T-helper 1 cell treated with Interleukin-12 subunit alpha and Interleukin-12 subunit beta and Interleukin-4 antibody, amounts not matched to agents 30 μg/mL and 1 μg/mL, for 36 hours (primary cell): ENCODE measurements around the gene TMEM244.
"Not testable (repeated sequence)": the region's sequence is repeated elsewhere in the genome, so short reads cannot be mapped to it uniquely, and the experiment has no call there.

Experiments used
- H3K27ac Mint-ChIP-seq: one replicate; pipeline ENCODE4 v1.8.0; 2021; ENCODE audit warnings: mild to moderate bottlenecking, mixed read lengths
- H3K27me3 Mint-ChIP-seq: one replicate; pipeline ENCODE4 v1.8.0; 2021; ENCODE audit warnings: low read depth, mixed read lengths
- H3K36me3 Mint-ChIP-seq: one replicate; pipeline ENCODE4 v1.8.0; 2021; ENCODE audit warnings: low read depth, mixed read lengths
- H3K4me1 Mint-ChIP-seq: one replicate; pipeline ENCODE4 v1.8.0; 2021; ENCODE audit warnings: low read depth, mixed read lengths
- H3K4me3 Mint-ChIP-seq: one replicate; pipeline ENCODE4 v1.8.0; 2021; ENCODE audit warnings: mild to moderate bottlenecking, moderate library complexity, mixed read lengths
- H3K9me3 Mint-ChIP-seq: one replicate; pipeline ENCODE4 v1.8.0; 2021; ENCODE audit warnings: mixed read lengths

Gene TMEM244

DNA sequence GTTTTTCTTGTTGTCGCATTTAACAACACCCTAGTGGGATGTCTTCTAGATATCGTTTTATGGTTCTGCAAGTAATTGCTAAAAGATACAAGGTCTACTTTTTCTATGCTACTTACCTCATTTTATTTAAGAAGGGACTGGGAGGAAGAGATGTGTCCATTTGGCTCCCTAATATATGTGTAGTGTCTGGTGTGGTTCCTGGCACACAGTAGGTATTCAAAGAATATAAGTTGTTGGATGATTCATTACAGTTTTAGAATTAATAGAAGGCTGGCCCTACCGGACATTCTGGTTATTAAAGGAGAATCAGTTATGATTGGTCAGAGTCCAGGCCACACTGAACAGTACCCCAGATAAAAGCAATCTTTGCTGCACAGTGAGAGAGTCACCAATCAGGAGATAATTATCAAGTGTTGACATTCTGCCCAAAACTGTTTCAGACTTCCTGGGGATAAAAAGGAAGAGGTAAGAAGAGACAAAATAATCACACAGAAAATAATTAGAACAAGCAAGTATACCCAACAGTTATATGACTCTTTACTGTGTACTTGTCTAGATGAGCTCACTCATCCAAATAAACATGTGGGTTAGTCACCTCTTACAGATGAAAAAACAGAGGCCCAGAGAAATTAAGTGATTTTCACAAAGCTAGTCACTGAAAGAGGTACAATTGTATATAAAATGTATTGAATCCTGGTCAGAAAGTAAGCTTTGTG, 7.0 kb downstream of the TMEM244 start:
- Mint-ChIP-seq H3K4me1 (no peaks in the 10 kb centered on the region), H3K36me3 (no peaks in the 10 kb centered on the region), H3K4me3 (no peak overlapping the region), H3K27me3 (peaks cover 8% of the 10 kb centered on the region), H3K9me3 (no peaks in the 10 kb centered on the region), H3K27ac (no peak overlapping the region)

DNA sequence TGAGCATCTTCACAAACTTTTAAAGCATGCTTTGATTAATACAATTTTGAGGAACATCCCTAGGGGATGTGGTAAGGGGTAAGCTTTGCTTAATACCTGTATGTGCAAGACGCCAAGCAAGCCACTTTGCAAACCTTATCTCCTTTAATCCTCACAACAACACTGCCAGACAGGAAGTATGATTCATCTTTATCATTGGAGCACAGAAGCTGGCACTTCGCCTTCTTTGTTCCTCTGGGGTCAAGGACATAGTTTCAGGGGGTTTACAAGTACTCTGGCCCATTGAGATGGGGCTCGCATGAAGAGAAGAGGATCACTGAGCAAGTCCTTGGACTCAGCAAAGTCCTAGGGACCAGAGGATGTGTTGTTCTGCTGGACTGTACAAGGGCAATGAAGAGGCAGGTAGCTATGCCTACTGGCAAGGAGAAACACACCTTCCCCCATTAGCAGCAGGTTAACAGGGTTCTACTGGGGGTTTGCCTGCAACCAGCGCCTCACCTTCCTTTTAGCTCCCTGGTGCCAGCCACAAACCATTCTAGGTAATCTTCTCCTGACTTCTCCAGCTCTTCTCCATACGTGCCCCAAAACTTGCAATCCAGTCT, 8.8 kb downstream of the TMEM244 start:
- Mint-ChIP-seq H3K27me3 (peaks cover 18% of the 10 kb centered on the region), H3K4me1 (no peaks in the 10 kb centered on the region), H3K4me3 (no peak overlapping the region), H3K36me3 (no peaks in the 10 kb centered on the region), H3K27ac (no peak overlapping the region), H3K9me3 (no peaks in the 10 kb centered on the region)

- no peaks in the 10 kb centered on the region for H3K9me3 Mint-ChIP-seq
- peaks cover 26% of the 10 kb centered on the region for H3K27me3 Mint-ChIP-seq
Observed at GRCh38 chr6:129849456-129849855, 11.7 kb downstream of the TMEM244 start.

DNA sequence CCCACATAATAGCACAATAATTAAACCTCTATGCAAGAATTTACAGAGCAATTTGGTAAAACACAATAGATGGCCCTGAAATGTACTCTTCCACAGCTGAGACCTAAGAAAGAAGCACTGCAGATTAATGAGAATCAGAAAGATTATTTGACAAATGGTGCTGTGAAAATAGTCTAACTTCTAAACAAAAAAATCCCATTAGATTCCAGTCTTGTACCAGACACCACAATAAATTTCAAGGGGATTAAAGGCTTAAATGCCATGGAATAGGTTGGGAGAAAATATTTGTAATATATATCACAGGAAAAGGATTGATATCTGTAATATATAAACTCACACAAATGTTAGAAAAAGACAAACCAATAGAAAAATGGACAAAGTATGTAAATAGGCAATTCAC, 14.4 kb downstream of the TMEM244 start:
- Mint-ChIP-seq H3K4me1 (no peaks in the 10 kb centered on the region), H3K27me3 (peaks cover 22% of the 10 kb centered on the region), H3K36me3 (no peaks in the 10 kb centered on the region), H3K9me3 (no peaks in the 10 kb centered on the region), H3K4me3 (no peak overlapping the region), H3K27ac (no peak overlapping the region)

More at GRCh38 chr6:129849456-129849855, 11.7 kb downstream of the TMEM244 start:
- H3K4me1 Mint-ChIP-seq, result no peaks in the 10 kb centered on the region
- no peaks in the 10 kb centered on the region for H3K36me3 Mint-ChIP-seq
- no peak overlapping the region for H3K27ac Mint-ChIP-seq
- no peak overlapping the region for H3K4me3 Mint-ChIP-seq

GRCh38 chr6:129845696-129846095, 15.4 kb downstream of the TMEM244 start:
- Mint-ChIP-seq H3K9me3 (no peaks in the 10 kb centered on the region), H3K27me3 (peaks cover 25% of the 10 kb centered on the region), H3K4me1 (no peaks in the 10 kb centered on the region), H3K27ac (no peak overlapping the region), H3K4me3 (no peak overlapping the region), H3K36me3 (no peaks in the 10 kb centered on the region)

GRCh38 chr6:129844118-129844891, 16.8 kb downstream of the TMEM244 start:
- H3K4me3 Mint-ChIP-seq, result no peak overlapping the region
- H3K27ac Mint-ChIP-seq, result no peak overlapping the region
- H3K9me3 Mint-ChIP-seq, result no peaks in the 10 kb centered on the region
- H3K36me3 Mint-ChIP-seq, result no peaks in the 10 kb centered on the region
- H3K27me3 Mint-ChIP-seq, result peaks cover 25% of the 10 kb centered on the region
- no peaks in the 10 kb centered on the region for H3K4me1 Mint-ChIP-seq

DNA sequence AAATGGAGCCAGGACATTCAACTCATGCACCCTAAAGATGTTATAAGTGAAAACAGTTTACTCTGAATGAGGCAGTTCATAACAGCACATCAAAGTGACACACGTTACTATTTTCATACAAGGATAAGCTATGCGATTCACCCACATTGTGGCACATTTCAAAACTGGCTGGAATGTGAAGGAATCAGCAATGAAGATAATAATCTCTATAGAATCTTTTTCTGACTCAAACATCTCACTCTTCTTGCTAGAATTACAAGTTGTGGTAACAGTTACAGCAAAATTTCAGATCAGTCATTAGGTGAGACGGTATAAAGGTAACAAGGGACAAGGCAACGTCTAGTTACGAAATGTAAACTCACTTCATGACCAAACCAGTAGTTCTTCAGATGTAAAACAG, 17.5 kb downstream of the TMEM244 start:
- H3K27ac Mint-ChIP-seq, result no peak overlapping the region
- no peaks in the 10 kb centered on the region for H3K36me3 Mint-ChIP-seq
- peaks cover 25% of the 10 kb centered on the region for H3K27me3 Mint-ChIP-seq
- H3K4me1 Mint-ChIP-seq, result no peaks in the 10 kb centered on the region
- H3K4me3 Mint-ChIP-seq, result no peak overlapping the region
- no peaks in the 10 kb centered on the region for H3K9me3 Mint-ChIP-seq

- no peaks in the 10 kb centered on the region for H3K9me3 Mint-ChIP-seq
- H3K4me3 Mint-ChIP-seq, result no peak overlapping the region
- no peaks in the 10 kb centered on the region for H3K36me3 Mint-ChIP-seq
- no peak overlapping the region for H3K27ac Mint-ChIP-seq
- H3K27me3 Mint-ChIP-seq, result peaks cover 26% of the 10 kb centered on the region
- H3K4me1 Mint-ChIP-seq, result no peaks in the 10 kb centered on the region
Observed at GRCh38 chr6:129842881-129843409, 18.2 kb downstream of the TMEM244 start.

DNA sequence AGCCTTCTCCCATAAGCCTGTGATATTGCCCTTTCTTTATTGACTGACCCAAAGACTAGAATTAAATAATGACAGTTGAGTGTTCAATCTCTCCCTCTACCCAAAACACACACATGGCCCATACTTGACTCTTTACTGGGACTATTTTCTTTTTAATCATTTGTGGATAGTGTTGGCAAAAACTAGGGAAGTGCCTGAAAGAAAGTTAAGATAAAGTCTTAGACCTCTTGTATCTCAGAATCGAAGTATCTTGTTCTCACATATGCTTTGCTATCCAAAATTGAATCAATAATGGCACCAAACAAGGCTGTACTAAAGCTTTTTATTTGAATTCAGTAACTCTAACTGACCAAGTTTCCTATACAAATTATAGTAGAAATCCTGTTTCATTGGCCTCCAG, 19.0 kb downstream of the TMEM244 start:
- H3K4me3 Mint-ChIP-seq, result no peak overlapping the region
- no peaks in the 10 kb centered on the region for H3K36me3 Mint-ChIP-seq
- no peaks in the 10 kb centered on the region for H3K9me3 Mint-ChIP-seq
- peaks cover 19% of the 10 kb centered on the region for H3K27me3 Mint-ChIP-seq
- no peaks in the 10 kb centered on the region for H3K4me1 Mint-ChIP-seq
- H3K27ac Mint-ChIP-seq, result no peak overlapping the region

GRCh38 chr6:129839562-129839961, 21.6 kb downstream of the TMEM244 start:
- H3K4me1 Mint-ChIP-seq, H3K9me3 Mint-ChIP-seq, H3K36me3 Mint-ChIP-seq, H3K27ac Mint-ChIP-seq, H3K4me3 Mint-ChIP-seq: not testable (repeated sequence)
- H3K27me3 Mint-ChIP-seq, result peaks cover 13% of the 10 kb centered on the region

GRCh38 chr6:129835691-129836090, 25.4 kb downstream of the TMEM244 start:
- Mint-ChIP-seq H3K27me3 (peaks cover 6% of the 10 kb centered on the region), H3K27ac (no peak overlapping the region), H3K9me3 (no peaks in the 10 kb centered on the region), H3K4me1 (no peaks in the 10 kb centered on the region), H3K4me3 (no peak overlapping the region), H3K36me3 (no peaks in the 10 kb centered on the region)

GRCh38 chr6:129832299-129832698, 28.8 kb downstream of the TMEM244 start:
- H3K36me3 Mint-ChIP-seq, result no peaks in the 10 kb centered on the region
- no peaks in the 10 kb centered on the region for H3K4me1 Mint-ChIP-seq
- H3K27me3 Mint-ChIP-seq, result peaks cover 12% of the 10 kb centered on the region
- no peak overlapping the region for H3K27ac Mint-ChIP-seq
- H3K4me3 Mint-ChIP-seq, result no peak overlapping the region
- H3K9me3 Mint-ChIP-seq, result no peaks in the 10 kb centered on the region

- H3K27me3 Mint-ChIP-seq, result peaks cover 17% of the 10 kb centered on the region
- H3K27ac Mint-ChIP-seq, result no peak overlapping the region
Observed at GRCh38 chr6:129828229-129828628, 32.9 kb downstream of the TMEM244 start.

GRCh38 chr6:129818251-129818650, 42.9 kb downstream of the TMEM244 start:
- Mint-ChIP-seq H3K4me3 (no peak overlapping the region), H3K9me3 (no peaks in the 10 kb centered on the region), H3K36me3 (no peaks in the 10 kb centered on the region)

More at GRCh38 chr6:129828229-129828628, 32.9 kb downstream of the TMEM244 start:
- no peak overlapping the region for H3K4me3 Mint-ChIP-seq
- H3K4me1 Mint-ChIP-seq, result no peaks in the 10 kb centered on the region
- no peaks in the 10 kb centered on the region for H3K9me3 Mint-ChIP-seq
- no peaks in the 10 kb centered on the region for H3K36me3 Mint-ChIP-seq

DNA sequence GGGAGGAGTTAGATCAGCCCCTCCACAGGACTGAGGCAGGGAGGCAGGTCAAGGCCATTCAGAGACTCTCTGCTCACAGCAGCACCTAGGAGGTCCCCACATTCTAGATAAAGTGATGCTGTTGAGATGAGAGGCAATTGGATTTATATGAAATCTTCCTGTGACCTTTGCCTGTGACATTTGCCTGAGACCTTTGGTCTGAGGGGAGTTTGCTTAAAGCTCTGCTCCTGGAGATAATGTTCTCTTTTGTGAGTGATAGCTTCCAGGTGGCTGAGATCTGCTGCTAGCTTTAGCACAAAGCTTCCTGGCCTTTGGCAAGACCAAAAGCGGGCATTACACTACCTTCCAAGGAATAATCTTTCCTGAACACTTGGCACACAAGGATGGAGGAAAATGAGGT, 43.3 kb downstream of the TMEM244 start:
- Mint-ChIP-seq H3K27ac (no peak overlapping the region), H3K9me3 (no peaks in the 10 kb centered on the region), H3K27me3 (peaks cover 11% of the 10 kb centered on the region), H3K4me3 (no peak overlapping the region), H3K4me1 (peaks cover 9% of the 10 kb centered on the region), H3K36me3 (no peaks in the 10 kb centered on the region)

More at GRCh38 chr6:129818251-129818650, 42.9 kb downstream of the TMEM244 start:
- no peak overlapping the region for H3K27ac Mint-ChIP-seq
- H3K27me3 Mint-ChIP-seq, result peaks cover 11% of the 10 kb centered on the region
- peaks cover 9% of the 10 kb centered on the region for H3K4me1 Mint-ChIP-seq
